Measurements from ENCODE around the gene TIAM1. TPM values are rescaled to one million over a fixed set of nuclear protein-coding genes. Genes with fewer than 3 reads are reported as not detected.

TIAM1 gene
- total and polyA plus RNA-seq, 8 donors = 1.1 to 19.8 (median 3.3) TPM

DNA sequence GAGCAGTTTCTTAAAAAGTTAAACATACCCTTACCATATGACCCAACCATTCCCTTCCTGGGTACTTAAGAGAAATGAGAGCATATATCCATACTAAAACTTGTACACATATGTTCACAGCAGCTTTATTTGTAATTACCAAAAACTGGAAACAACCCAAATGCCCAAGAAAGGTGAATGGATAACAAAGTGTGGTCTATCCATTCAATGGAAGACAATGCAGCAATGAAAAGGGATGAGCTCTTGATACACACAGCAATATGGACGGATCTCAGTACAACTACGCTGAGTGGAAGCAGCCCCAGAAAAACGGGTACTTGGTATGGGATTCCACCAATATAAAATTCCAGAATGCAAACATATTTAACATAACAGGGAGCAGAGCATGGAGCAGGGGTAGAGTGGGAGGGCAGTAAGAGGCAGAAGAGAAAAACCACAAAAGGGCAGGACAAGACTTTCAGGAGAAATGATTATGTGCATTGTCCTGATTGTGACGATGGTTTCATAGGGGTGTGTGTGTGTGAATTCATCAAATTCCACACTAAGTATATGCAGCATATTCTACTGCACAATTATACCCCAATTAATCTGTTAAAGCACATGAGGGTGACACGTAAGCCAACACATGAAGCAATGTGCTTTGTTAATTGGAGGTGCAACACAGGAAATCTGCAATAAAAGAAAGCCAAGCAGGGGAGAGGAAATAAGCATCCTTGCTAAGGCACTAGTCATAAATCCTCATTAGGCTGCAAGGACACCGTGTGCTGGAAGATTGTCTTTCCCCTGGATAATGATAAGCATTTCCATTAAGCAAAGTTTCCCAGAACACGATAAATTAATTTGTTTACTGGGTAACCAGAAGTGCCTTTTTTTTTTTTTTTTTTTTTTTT, 192.7 kb downstream of the TIAM1 start:
- H3K36me3 ChIP-seq = no peaks in the 10 kb centered on the region
- peak in 2 of 3 donors; percentile 27 to 28 for TF ChIP-seq POLR2AphosphoS5 (IDR thresholded peaks at IDR 0.05)
- no peak for TF ChIP-seq POLR2A (IDR thresholded peaks at IDR 0.05)
- no peak for TF ChIP-seq EP300 (IDR thresholded peaks at IDR 0.05)
- TF ChIP-seq, protein P1, sequence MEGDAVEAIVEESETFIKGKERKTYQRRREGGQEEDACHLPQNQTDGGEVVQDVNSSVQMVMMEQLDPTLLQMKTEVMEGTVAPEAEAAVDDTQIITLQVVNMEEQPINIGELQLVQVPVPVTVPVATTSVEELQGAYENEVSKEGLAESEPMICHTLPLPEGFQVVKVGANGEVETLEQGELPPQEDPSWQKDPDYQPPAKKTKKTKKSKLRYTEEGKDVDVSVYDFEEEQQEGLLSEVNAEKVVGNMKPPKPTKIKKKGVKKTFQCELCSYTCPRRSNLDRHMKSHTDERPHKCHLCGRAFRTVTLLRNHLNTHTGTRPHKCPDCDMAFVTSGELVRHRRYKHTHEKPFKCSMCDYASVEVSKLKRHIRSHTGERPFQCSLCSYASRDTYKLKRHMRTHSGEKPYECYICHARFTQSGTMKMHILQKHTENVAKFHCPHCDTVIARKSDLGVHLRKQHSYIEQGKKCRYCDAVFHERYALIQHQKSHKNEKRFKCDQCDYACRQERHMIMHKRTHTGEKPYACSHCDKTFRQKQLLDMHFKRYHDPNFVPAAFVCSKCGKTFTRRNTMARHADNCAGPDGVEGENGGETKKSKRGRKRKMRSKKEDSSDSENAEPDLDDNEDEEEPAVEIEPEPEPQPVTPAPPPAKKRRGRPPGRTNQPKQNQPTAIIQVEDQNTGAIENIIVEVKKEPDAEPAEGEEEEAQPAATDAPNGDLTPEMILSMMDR (IDR thresholded peaks at IDR 0.05) = no peak
- H3K4me1 ChIP-seq = no peaks in the 10 kb centered on the region
- H3K9me3 ChIP-seq = peaks cover 0 to 14% (median 9%) of the 10 kb centered on the region in 4 donors
- 75 to 89% (median 85%) methylated on average over 7 of the region's 7 CpGs for WGBS, 5 donors
- DNase-seq = no peak
- H3K27me3 ChIP-seq = no peaks in the 10 kb centered on the region
- no peak overlapping the region for H3K4me3 ChIP-seq
- intact Hi-C loops (cut with DNase I; ENCODE audit: low total_unique reads) = no loop called here
- no peak overlapping the region for H3K27ac ChIP-seq

DNA sequence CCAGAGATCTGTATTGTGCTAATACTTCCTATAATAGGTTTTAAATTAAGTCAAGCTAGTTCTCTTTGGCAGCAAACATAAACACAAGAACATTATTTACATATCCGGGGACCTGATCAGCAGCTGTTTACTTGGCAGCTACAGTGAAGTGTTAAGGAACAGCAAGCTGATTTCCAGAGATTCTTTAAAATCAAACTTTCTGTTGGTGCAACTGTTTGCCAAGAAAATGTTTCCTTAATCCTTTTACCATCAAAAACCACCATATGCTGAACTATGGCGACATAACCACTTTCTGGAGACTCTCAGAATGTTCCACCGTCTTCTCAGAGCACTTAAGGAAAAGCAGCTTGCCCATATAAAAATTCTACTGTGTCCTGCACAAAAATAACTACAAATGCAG, 198.8 kb downstream of the TIAM1 start:
- peak in 1 of 2 donors; percentile 47 for DNase-seq
- no peaks in the 10 kb centered on the region for H3K9me3 ChIP-seq
- no peak for TF ChIP-seq POLR2A (IDR thresholded peaks at IDR 0.05)
- TF ChIP-seq POLR2AphosphoS5 (IDR thresholded peaks at IDR 0.05) = no peak
- no peak for TF ChIP-seq EP300 (IDR thresholded peaks at IDR 0.05)
- TF ChIP-seq, protein P1 (IDR thresholded peaks at IDR 0.05) = no peak
- peaks cover 0 to 9% (median 0%) of the 10 kb centered on the region in 4 donors for H3K4me1 ChIP-seq
- H3K4me3 ChIP-seq = no peak overlapping the region
- H3K27me3 ChIP-seq = no peaks in the 10 kb centered on the region
- H3K27ac ChIP-seq = no peak overlapping the region
- no peaks in the 10 kb centered on the region for H3K36me3 ChIP-seq
- WGBS, 5 donors = 23 to 36% (median 28%) methylated on average over 3 of the region's 3 CpGs
- intact Hi-C loops (cut with DNase I; ENCODE audit: low total_unique reads) = no loop called here

DNA sequence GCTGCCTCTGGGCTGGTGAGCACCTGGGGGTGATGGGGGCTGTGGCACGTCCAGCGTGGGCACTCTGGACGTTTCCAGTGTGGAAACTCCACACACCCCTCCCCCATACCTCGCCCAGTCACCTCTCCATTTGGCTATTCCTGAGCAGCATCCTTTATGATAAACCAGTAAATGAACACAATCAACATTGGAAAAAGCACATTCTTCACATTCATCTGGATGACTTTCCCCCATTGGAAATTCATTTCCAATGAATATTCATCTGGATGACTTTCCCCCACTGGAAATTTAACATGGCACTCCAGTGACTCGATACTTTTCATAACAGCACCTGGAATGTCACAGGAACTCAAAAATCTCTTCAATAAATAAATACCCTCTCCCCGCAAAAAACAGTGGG, 201.0 kb downstream of the TIAM1 start:
- TF ChIP-seq POLR2AphosphoS5 (IDR thresholded peaks at IDR 0.05) (no peak), EP300 (IDR thresholded peaks at IDR 0.05) (no peak), POLR2A (IDR thresholded peaks at IDR 0.05) (no peak)
- TF ChIP-seq, protein P1 (IDR thresholded peaks at IDR 0.05) = no peak
- DNase-seq = no peak
- H3K27ac ChIP-seq = no peak overlapping the region
- H3K27me3 ChIP-seq = no peaks in the 10 kb centered on the region
- no peaks in the 10 kb centered on the region for H3K36me3 ChIP-seq
- peaks cover 0 to 9% (median 0%) of the 10 kb centered on the region in 4 donors for H3K4me1 ChIP-seq
- H3K9me3 ChIP-seq = no peaks in the 10 kb centered on the region
- no peak overlapping the region for H3K4me3 ChIP-seq
- WGBS, 5 donors = 79 to 90% (median 86%) methylated on average over 6 of the region's 6 CpGs
- intact Hi-C loops (cut with DNase I; ENCODE audit: low total_unique reads) = no loop called here

DNA sequence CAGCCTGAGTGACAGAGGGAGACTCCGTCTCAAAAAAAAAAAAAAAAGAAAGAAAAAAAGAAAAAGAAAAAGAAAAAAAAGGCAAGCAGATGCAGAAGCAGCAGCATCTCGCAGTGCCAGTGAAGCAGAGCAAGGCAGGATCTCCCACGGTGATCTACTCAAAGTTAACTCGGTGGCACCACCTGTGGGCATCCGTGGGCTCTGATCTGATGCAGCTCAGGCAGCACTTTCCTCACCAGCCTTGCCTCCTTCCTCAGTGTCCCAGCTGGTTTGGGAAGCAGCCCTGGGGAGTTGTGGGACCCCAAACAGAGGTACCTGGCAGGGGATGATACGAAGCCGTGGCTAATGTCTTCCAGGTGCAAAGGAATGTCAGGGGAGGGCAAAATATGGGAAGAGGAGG, 201.5 kb downstream of the TIAM1 start:
- H3K36me3 ChIP-seq = no peaks in the 10 kb centered on the region
- intact Hi-C loops (cut with DNase I; ENCODE audit: low total_unique reads) = no loop called here
- no peaks in the 10 kb centered on the region for H3K9me3 ChIP-seq
- H3K4me3 ChIP-seq = no peak overlapping the region
- no peak overlapping the region for H3K27ac ChIP-seq
- 73 to 83% (median 77%) methylated on average over 6 to 7 of the region's 7 CpGs for WGBS, 5 donors
- H3K4me1 ChIP-seq = peaks cover 0 to 9% (median 0%) of the 10 kb centered on the region in 4 donors
- no peak for DNase-seq
- H3K27me3 ChIP-seq = no peaks in the 10 kb centered on the region
- TF ChIP-seq EP300 (IDR thresholded peaks at IDR 0.05) = no peak
- TF ChIP-seq, protein P1 (IDR thresholded peaks at IDR 0.05) = no peak
- no peak for TF ChIP-seq POLR2AphosphoS5 (IDR thresholded peaks at IDR 0.05)
- no peak for TF ChIP-seq POLR2A (IDR thresholded peaks at IDR 0.05)

Measured in stomach (tissue), 9 donors.